Endodermal cell (in vitro differentiated cells): ENCODE data around the gene SLC25A53. TPM values are rescaled to one million over a fixed set of nuclear protein-coding genes. Genes with fewer than 3 reads are reported as not detected.

Source experiments
- DNase-seq: peaks from one replicate; pipeline ENCODE4 v3.0.0-alpha.2; 2017
- H3K27ac ChIP-seq: 2 replicates; pipeline ENCODE4 v1.5.1; 2013; ENCODE audit warnings: mild to moderate bottlenecking, low read depth, low read length, moderate library complexity
- H3K27me3 ChIP-seq: 2 replicates; pipeline ENCODE4 v1.6.1; 2013; ENCODE audit warnings: mild to moderate bottlenecking, low read length, moderate library complexity; ENCODE audit not compliant: insufficient read depth, control insufficient read depth, poor library complexity, severe bottlenecking
- H3K36me3 ChIP-seq: 2 replicates; pipeline ENCODE4 v1.7.0; 2013; ENCODE audit warnings: mild to moderate bottlenecking, low read length, moderate library complexity; ENCODE audit not compliant: control insufficient read depth, insufficient read depth
- H3K4me1 ChIP-seq: one replicate; pipeline ENCODE4 v1.7.0; 2013; ENCODE audit warnings: low read length; ENCODE audit not compliant: control insufficient read depth, insufficient read depth
- H3K4me3 ChIP-seq: 2 replicates; pipeline ENCODE4 v1.5.1; 2013; ENCODE audit warnings: mild to moderate bottlenecking, low read length, moderate library complexity
- H3K9ac ChIP-seq: 2 replicates; pipeline ENCODE4 v1.6.1; 2013; ENCODE audit warnings: mild to moderate bottlenecking, low read length, moderate library complexity; ENCODE audit not compliant: poor library complexity, severe bottlenecking; ENCODE audit errors: extremely low read depth
- H3K9me3 ChIP-seq: 2 replicates; pipeline ENCODE4 v1.6.1; 2013; ENCODE audit warnings: mild to moderate bottlenecking, low read length, moderate library complexity; ENCODE audit not compliant: control insufficient read depth
- H3K27ac Mint-ChIP-seq: 2 replicates; pipeline ENCODE4 v1.8.0; 2020; ENCODE audit warnings: mixed read lengths
- H3K27me3 Mint-ChIP-seq: 2 replicates; pipeline ENCODE4 v1.8.0; 2021; ENCODE audit warnings: mild to moderate bottlenecking, mixed read lengths; ENCODE audit not compliant: insufficient read depth
- H3K36me3 Mint-ChIP-seq: 2 replicates; pipeline ENCODE4 v1.8.0; 2020; ENCODE audit warnings: low read depth, mixed read lengths
- H3K4me1 Mint-ChIP-seq: 2 replicates; pipeline ENCODE4 v1.8.0; 2020; ENCODE audit warnings: mixed read lengths
- H3K4me3 Mint-ChIP-seq: 2 replicates; pipeline ENCODE4 v1.8.0; 2020; ENCODE audit warnings: mild to moderate bottlenecking, moderate library complexity, mixed read lengths
- H3K9me3 Mint-ChIP-seq: 2 replicates; pipeline ENCODE4 v1.8.0; 2020; ENCODE audit warnings: mild to moderate bottlenecking, mixed read lengths
- WGBS, 2 experiments: methylation state at CpG; one replicate each; pipeline versions ENCODE4 v1.1.5 to v1.1.7; 2013; ENCODE audit warnings: missing lambda C conversion rate in 2 of 2, mixed read lengths in 1 of 2; ENCODE audit not compliant: insufficient coverage in 1 of 2, insufficient read length in 1 of 2; 5-methylcytosine and 5-hydroxymethylcytosine counted together
- total RNA-seq, 2 donors: library from RNA; stranded (reverse); fragmentation: NEBNext Ultra II Directional in 1 of 2; extraction: Animal tissue kit (Norgen Biotek cat#: 25700) in 1 of 2; gene quantifications; 2 replicates in 1 of 2; 3 replicates in 1 of 2; pipeline ENCODE4 v1.2.1, GENCODE V29; 2021
- TF ChIP-seq, protein P1 (sequence below): fragments of 200-600 bp; sonication (generic); conservative IDR thresholded peaks from 2 replicates; pipeline ENCODE4 v1.5.0; 2021; ENCODE audit warnings: antibody characterized with exemption, mild to moderate bottlenecking

SLC25A53 gene
- total RNA-seq, 2 donors from 2014 or later, result 2.0 to 4.4 TPM

- no peaks in the 10 kb centered on the region for H3K27me3 ChIP-seq
- H3K9me3 ChIP-seq, result no peaks in the 10 kb centered on the region
- no peak overlapping the region for H3K4me3 ChIP-seq
- no peak overlapping the region for H3K27ac Mint-ChIP-seq
- H3K27me3 Mint-ChIP-seq, result no peaks in the 10 kb centered on the region
- H3K27ac ChIP-seq, result no peak overlapping the region
- H3K4me1 ChIP-seq, result no peaks in the 10 kb centered on the region
- peaks cover 4% of the 10 kb centered on the region for H3K4me1 Mint-ChIP-seq
- TF ChIP-seq, protein P1, sequence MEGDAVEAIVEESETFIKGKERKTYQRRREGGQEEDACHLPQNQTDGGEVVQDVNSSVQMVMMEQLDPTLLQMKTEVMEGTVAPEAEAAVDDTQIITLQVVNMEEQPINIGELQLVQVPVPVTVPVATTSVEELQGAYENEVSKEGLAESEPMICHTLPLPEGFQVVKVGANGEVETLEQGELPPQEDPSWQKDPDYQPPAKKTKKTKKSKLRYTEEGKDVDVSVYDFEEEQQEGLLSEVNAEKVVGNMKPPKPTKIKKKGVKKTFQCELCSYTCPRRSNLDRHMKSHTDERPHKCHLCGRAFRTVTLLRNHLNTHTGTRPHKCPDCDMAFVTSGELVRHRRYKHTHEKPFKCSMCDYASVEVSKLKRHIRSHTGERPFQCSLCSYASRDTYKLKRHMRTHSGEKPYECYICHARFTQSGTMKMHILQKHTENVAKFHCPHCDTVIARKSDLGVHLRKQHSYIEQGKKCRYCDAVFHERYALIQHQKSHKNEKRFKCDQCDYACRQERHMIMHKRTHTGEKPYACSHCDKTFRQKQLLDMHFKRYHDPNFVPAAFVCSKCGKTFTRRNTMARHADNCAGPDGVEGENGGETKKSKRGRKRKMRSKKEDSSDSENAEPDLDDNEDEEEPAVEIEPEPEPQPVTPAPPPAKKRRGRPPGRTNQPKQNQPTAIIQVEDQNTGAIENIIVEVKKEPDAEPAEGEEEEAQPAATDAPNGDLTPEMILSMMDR, result no peak
- peaks cover 31% of the 10 kb centered on the region for H3K36me3 ChIP-seq
- H3K9me3 Mint-ChIP-seq, result peaks cover 13% of the 10 kb centered on the region
- no peak overlapping the region for H3K9ac ChIP-seq
- peaks cover 15% of the 10 kb centered on the region for H3K36me3 Mint-ChIP-seq
- no peak for DNase-seq
- WGBS, 2 experiments, result 88% methylated on average over 1 of the region's 1 CpG; no CpG with 5 or more reads in 1 of the 2 experiments
- no peak overlapping the region for H3K4me3 Mint-ChIP-seq
Observed at GRCh38 chrX:104195013-104195412, 38.2 kb upstream of the SLC25A53 start.

GRCh38 chrX:104193485-104193884 is 36.7 kb upstream of the SLC25A53 start:
- DNase-seq, result no peak
- peaks cover 4% of the 10 kb centered on the region for H3K4me1 Mint-ChIP-seq
- Histone ChIP-seq H3K36me3 (peaks cover 42% of the 10 kb centered on the region), H3K4me1 (no peaks in the 10 kb centered on the region), H3K27ac (no peak overlapping the region), H3K27me3 (no peaks in the 10 kb centered on the region), H3K4me3 (no peak overlapping the region), H3K9me3 (no peaks in the 10 kb centered on the region), H3K9ac (no peak overlapping the region)
- no peak overlapping the region for H3K27ac Mint-ChIP-seq
- H3K36me3 Mint-ChIP-seq, result peaks cover 13% of the 10 kb centered on the region
- H3K4me3 Mint-ChIP-seq, result no peak overlapping the region
- TF ChIP-seq, protein P1, result no peak
- H3K9me3 Mint-ChIP-seq, result peaks cover 12% of the 10 kb centered on the region
- 100% methylated on average over 2 of the region's 2 CpGs; no CpG with 5 or more reads in 1 of the 2 experiments for WGBS, 2 experiments
- no peaks in the 10 kb centered on the region for H3K27me3 Mint-ChIP-seq

DNA sequence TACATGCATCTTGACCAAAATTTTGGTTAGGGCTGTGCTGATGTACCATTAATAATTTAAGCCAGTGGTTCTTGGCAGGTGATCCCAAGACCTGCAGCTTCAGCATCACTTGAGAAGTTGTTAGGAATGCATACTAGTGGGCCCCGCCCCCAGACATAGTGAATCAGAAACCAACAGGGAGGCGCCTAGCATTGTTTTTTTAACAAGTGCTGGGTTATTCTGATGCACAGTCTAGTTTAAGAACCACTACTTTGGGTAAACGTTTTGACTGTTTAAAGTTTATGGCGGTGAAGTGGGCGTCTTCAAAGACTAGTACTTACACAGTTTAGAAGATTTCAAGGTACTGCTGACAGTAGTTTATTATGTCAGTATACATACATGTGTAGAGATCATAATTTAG is 33.0 kb upstream of the SLC25A53 start:
- Mint-ChIP-seq H3K4me1 (peaks cover 4% of the 10 kb centered on the region), H3K27ac (no peak overlapping the region), H3K4me3 (no peak overlapping the region), H3K9me3 (peaks cover 15% of the 10 kb centered on the region), H3K36me3 (peaks cover 19% of the 10 kb centered on the region), H3K27me3 (no peaks in the 10 kb centered on the region)
- TF ChIP-seq, protein P1, result no peak
- 92% methylated on average over 4 of the region's 5 CpGs; no CpG with 5 or more reads in 1 of the 2 experiments for WGBS, 2 experiments
- Histone ChIP-seq H3K9me3 (no peaks in the 10 kb centered on the region), H3K4me1 (no peaks in the 10 kb centered on the region), H3K4me3 (no peak overlapping the region), H3K36me3 (peaks cover 51% of the 10 kb centered on the region), H3K27ac (no peak overlapping the region), H3K9ac (no peak overlapping the region), H3K27me3 (no peaks in the 10 kb centered on the region)
- no peak for DNase-seq
